Stimulated activated CD8-positive, alpha-beta memory T cell treated with anti-CD3 and anti-CD28 coated beads, Interleukin-12 subunit alpha, Interleukin-12 subunit beta, amount 100 ng/mL, for 1 hour (primary cell): ENCODE data around the gene ADAM21.
"Not testable (repeated sequence)": the region's sequence is repeated elsewhere in the genome, so short reads cannot be mapped to it uniquely, and the experiment has no call there.

ENCODE experiments used
- DNase-seq: peaks from one replicate; pipeline ENCODE4 v3.0.0-alpha.2; 2020; ENCODE audit warnings: low read depth

ADAM21 gene

GRCh38 chr14:70451874-70452273 lies at the start of gene ADAM21:
Gene ADAM21, plus strand, starts transcription at chr14:70452174. Its CDS starts 5,326 bp downstream, at chr14:70457500.
- DNase-seq: no peak

- not testable (repeated sequence) for DNase-seq
Observed at GRCh38 chr14:70403335-70403734, 48.6 kb upstream of the ADAM21 start.

- not testable (repeated sequence) for DNase-seq
Observed at GRCh38 chr14:70406216-70406615, 45.8 kb upstream of the ADAM21 start.

GRCh38 chr14:70407621-70408020 lies 44.4 kb upstream of the ADAM21 start:
- no peak for DNase-seq

GRCh38 chr14:70415788-70416187 lies 36.2 kb upstream of the ADAM21 start:
- no peak for DNase-seq

GRCh38 chr14:70416338-70416724 lies 35.6 kb upstream of the ADAM21 start:
- no peak for DNase-seq

GRCh38 chr14:70416725-70417349 lies 35.1 kb upstream of the ADAM21 start, which contains the start of gene SYNJ2BP:
Gene SYNJ2BP, minus strand, starts transcription at chr14:70417090. Its CDS starts 127 bp downstream, at chr14:70416963.
- DNase-seq: peak; percentile 34

GRCh38 chr14:70419270-70419931 lies 32.6 kb upstream of the ADAM21 start:
- not testable (repeated sequence) for DNase-seq

GRCh38 chr14:70422538-70422937 lies 29.4 kb upstream of the ADAM21 start:
- DNase-seq: no peak

- no peak for DNase-seq
Observed at GRCh38 chr14:70425354-70425753, 26.6 kb upstream of the ADAM21 start.

- not testable (repeated sequence) for DNase-seq
Observed at GRCh38 chr14:70426555-70426954, 25.4 kb upstream of the ADAM21 start.

- no peak for DNase-seq
Observed at GRCh38 chr14:70436867-70437266, 15.1 kb upstream of the ADAM21 start.

GRCh38 chr14:70441641-70442040 lies 10.3 kb upstream of the ADAM21 start:
- no peak for DNase-seq

- no peak for DNase-seq
Observed at GRCh38 chr14:70442750-70443149, 9.2 kb upstream of the ADAM21 start.

GRCh38 chr14:70448633-70449340 lies 3.2 kb upstream of the ADAM21 start:
- no peak for DNase-seq

- DNase-seq: no peak
Observed at GRCh38 chr14:70454731-70455130, 2.8 kb downstream of the ADAM21 start.

- DNase-seq: no peak
Observed at GRCh38 chr14:70468731-70469130, 16.8 kb downstream of the ADAM21 start.

GRCh38 chr14:70470863-70471563 lies 19.0 kb downstream of the ADAM21 start:
- not testable (repeated sequence) for DNase-seq

GRCh38 chr14:70472253-70473159 lies 20.5 kb downstream of the ADAM21 start:
- no peak for DNase-seq

GRCh38 chr14:70473825-70474224 lies 21.9 kb downstream of the ADAM21 start:
- no peak for DNase-seq

- not testable (repeated sequence) for DNase-seq
Observed at GRCh38 chr14:70475459-70475858, 23.5 kb downstream of the ADAM21 start.
